HL-60/S4 treated with phorbol 12-myristate 13-acetate at 8.2 ng/mL for 4 days and 3 days (cell line): Measurements from ENCODE around the gene MYBBP1A.

Source experiments
- in situ Hi-C: fragments of 300-500 bp; cut with MboI; formaldehyde crosslinking; loops from 2 replicates; pipeline ENCODE4 v1.15.0; 2022; ENCODE audit warnings: low sequenced_read_pairs

The MYBBP1A gene

DNA sequence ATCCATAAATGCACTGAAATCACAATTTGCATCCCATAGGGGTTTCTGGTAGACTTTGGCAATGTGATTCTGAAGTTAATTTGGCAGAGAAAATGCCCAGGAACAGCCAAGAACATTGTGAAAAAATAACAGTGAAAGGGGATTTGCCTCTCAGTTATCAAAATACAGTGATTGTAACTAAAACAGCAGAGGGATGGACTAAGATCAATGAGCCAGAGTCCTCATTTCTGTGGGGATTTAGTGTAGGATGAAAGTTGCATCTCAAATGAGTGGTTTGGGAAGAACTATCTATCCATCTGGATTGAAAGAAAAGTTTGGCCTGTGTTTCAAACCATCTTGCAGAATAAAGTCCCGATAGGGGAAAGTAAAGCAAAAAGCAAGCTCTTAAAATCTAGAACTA lies 28.1 kb downstream of the MYBBP1A start:
- in situ Hi-C loops, result no loop called here

DNA sequence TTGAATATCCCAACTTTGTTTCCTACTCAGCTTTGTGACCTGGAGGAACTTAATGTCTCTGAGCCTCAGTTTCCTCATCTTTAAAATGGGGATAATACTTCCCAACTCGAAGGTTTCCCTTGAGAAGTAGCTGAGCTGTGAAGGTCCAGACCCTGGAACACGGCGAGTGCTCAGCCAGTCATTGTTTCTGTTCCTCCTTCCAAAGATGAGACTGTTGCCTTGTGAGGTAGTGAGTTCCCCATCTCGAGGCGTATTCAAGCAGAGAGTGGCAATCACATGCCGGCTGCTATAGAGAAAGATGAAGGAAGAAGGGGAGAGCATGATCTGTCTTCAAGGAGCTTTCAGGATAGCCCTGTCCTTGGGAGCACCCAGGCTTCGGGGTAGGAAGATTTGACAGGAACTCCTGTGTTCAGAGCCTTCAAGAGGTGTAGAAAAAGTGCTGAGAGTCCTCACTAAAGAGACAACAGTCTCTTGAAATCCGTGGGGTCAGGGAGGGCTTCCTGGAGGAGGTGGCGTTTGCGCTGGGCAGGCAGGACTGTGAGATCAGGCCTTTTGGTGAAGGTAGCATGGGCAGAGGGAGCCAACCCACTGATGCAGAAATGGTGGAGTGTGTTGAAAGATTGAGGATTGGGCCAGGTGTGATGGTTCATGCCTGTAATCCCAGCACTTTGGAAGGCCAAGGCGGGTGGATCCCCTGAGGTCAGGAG lies 29.3 kb downstream of the MYBBP1A start:
- in situ Hi-C loops, result no loop called here

DNA sequence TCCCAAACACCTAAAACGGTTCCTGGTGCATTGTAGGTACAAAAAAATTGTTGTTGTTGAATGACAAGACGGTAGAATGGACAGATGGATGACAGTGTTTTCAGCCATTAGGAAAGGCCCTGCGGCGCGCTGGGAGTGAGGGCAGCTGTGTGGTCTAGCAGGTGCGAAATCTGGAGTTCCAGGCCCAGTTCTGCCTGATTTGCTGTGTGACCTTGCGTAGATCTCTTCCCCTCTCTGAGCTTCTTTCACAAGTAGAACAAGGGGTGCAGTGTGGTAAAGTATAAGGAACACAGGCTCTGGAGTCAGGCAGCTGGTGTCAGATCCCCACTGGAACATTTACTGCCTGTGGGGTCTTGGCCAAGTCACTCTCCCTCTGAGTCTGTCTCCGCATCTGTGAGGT lies 31.2 kb downstream of the MYBBP1A start:
- in situ Hi-C loops, result no loop called here

DNA sequence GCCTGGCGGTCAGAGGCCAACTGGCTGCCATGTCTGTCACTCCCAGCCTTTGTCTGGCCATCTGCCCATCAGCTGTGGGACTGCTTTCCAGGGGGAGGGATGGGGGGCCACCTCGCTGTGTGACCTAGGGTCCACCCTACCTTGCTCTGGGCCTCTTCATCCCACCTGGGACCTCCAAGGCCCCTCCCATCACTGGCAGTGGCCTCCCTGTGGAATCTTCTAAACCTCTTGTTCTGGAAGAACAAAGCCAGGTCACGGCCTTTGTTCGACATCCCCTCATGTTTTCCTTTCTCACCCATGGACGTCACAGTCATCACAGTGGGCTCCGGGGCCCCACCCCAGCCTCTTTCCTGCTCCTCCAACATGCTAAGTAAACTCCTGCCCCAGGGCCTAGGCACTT lies 32.5 kb downstream of the MYBBP1A start:
- in situ Hi-C loops, result no loop called here

DNA sequence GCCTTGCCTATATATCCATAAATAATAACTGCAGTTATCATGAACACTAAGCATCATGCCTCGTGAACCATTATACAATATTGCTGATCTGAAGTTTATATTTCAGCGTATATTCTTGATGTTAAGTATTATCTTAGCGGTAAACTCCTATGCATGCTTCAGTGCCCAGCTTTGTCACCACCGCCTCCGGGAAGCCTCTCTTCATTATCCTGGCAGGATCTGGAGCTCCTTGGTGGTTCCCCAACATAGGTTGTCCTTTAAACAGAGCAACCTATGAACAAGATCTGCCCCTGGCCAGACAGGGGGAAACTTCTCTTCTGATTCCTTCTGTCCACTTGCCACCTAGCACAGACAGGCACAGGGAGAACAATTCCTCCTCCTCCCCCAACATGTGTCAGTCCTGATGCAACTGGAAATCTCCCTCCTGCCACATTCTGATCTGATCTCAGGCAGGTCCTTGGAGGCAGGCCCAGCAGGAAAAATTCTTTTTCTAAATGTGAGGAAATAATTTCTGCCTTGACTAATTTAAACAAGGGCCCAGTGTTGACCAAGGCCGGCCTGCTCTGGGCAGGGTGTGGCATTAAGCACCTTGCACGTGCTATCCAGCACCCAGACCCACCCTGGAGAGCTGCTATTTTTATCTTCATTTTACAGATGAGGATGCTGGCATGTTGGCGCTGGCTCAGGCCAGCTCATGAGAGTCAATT lies 34.1 kb downstream of the MYBBP1A start:
- in situ Hi-C loops, result no loop called here

DNA sequence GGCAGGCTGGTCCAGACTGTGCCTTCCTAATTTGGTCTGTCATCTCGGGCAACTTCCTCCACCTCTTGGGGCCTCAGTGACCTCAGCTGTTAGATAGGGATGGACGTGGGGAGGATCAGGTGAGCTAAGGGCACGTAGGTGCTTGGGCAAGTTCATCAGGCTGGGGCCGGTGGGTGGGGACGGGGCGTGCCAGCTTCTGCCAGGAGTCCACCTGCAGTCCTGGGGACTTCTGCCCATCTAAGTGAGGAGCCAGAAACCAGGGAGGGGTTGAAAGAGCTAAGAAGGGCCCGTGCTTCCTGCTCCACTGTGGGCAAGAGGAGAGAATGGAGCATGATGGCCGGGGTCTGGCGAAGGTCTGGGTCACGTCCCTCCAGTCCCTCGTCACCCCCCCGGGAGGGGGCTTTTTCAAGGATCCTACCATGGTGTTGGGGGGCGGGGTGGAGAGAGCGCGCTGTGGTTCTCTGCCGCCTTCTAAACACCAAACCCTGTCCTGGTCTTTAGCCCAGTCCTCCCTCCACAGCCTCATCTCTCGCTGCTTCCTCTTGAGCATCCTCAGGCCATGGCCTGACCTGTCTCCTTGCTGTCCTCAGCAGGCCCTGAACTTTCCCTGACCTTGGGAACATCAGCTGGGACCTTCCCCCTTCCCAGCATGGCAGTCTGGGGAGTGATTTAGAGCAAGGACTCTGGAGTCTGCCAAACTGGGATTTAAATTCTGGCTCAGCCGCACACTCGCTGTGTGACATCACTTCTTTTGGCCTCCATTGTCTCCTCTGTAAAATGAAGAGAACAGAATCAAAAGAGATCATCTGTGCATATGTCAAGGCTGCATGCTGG lies 34.9 kb downstream of the MYBBP1A start:
- in situ Hi-C loops, result no loop called here

DNA sequence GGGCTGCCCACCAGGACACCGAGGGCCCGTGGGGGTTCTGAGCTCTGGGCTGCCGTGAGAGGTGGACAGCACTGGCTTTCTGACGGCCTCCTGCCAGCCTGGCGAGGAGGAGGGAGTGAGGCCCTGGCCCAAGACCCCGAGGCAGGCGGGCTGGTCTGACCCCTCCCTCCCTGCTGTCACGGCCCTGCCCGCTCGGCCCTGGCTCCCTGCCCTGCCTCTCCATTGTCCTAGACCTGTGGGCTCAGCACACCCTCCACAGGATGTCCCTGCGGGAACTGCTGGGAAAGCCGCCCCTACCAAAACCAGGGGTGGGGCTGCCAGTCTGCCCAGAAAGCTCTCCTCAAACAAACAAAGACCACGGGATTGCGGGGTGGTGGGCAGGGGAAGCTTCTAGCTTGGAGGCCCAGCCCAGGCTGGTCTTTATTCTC lies 35.8 kb downstream of the MYBBP1A start:
- in situ Hi-C loops, result no loop called here

DNA sequence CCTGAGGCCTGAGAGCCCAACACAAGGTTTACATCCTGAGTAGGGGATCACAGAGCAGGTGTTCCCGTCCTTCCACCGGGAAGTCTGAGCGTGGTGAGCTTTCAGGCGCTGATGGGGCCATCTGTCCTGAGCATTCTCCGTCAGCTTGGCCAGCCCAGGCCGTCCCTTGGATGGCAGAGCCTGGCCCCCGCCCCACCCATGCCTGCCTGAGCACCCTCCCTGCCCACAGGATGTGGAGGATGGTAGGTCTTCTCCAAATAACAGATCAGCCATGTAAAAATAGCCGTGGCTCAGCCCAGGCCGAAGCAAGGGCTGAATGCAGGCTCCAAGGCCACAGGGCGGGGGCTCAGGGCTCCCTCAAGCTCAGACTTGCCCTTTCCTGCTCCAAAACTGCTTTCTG lies 36.3 kb downstream of the MYBBP1A start:
- in situ Hi-C loops, result no loop called here

DNA sequence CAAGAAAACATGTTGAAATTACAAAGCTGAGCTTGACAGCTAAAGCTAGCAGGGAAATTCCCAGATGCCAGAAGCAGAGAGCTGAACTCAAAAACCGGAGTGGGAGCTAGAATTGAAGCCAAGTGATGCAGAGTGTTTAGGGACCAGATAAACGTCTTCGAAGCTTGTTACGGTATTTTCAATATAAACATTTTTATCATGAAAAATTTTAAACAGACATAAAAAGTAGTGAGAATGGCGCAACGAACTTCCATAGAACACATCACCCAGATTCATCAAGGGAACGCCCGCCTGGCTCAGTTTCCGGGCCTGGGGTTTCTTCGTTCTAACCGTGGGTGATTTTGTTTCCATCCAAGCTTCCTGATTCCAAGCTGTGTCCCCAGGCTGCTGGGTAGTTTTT lies 38.4 kb downstream of the MYBBP1A start:
- in situ Hi-C loops, result no loop called here

DNA sequence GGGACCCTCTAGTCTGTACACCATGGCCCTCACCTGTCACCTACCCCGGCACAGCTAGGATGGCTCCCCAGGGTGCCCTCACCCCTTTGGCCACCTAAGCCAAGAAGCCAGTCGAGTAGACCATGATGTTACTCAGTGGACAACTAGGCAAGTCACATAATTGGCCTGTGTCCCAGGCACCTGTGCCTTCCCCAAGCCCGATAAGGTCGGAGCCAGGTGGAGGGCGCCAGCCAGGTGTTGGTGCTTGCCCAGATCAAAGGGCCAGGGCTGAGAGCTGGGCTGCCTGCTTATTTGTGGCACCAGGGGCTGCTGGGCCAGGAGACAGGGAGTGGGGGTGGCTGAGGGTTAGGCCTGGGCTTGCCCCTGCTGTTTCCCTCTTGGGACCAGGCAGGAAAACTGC lies 39.7 kb downstream of the MYBBP1A start:
- in situ Hi-C loops, result no loop called here

DNA sequence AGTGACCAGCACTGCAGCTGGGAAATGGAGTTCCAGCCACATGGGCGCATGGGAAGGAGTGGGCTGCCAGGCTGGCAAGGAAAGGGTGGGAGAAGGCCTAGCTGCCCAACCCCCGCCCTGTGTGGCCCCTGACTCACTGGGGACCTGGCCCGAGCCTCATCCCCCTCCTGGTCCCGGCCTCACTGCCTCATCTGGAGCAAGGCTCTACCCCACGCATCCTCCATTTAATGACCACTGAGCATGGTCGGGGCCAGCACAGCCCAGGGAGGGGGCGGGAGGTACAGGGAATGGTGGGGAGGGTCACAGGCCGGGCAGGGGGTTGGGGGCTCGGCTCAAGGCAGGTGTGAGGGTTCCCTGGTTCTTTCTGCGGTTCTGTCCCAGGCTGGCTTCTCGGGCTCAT lies 40.4 kb downstream of the MYBBP1A start:
- in situ Hi-C loops, result no loop called here

DNA sequence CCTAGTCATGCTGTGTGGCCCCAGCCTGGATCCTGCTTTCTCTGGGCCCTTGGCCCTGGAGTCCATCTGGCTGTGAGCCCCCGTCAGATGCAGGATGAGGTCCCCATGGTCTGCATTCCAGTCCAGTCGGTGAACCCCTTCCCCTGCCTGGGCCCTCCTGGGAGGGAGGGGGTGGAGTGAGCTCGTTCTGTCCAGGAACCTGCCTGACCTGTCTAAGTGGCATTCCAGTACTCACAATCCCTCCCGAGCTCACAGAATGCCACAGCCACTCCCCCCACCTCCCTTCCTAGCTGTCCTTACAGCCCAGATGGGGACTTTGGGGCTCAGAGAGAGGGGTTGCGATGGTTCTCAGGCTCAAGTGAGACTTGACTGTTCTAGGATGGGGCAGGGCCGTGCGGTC lies 41.0 kb downstream of the MYBBP1A start:
- in situ Hi-C loops, result no loop called here

DNA sequence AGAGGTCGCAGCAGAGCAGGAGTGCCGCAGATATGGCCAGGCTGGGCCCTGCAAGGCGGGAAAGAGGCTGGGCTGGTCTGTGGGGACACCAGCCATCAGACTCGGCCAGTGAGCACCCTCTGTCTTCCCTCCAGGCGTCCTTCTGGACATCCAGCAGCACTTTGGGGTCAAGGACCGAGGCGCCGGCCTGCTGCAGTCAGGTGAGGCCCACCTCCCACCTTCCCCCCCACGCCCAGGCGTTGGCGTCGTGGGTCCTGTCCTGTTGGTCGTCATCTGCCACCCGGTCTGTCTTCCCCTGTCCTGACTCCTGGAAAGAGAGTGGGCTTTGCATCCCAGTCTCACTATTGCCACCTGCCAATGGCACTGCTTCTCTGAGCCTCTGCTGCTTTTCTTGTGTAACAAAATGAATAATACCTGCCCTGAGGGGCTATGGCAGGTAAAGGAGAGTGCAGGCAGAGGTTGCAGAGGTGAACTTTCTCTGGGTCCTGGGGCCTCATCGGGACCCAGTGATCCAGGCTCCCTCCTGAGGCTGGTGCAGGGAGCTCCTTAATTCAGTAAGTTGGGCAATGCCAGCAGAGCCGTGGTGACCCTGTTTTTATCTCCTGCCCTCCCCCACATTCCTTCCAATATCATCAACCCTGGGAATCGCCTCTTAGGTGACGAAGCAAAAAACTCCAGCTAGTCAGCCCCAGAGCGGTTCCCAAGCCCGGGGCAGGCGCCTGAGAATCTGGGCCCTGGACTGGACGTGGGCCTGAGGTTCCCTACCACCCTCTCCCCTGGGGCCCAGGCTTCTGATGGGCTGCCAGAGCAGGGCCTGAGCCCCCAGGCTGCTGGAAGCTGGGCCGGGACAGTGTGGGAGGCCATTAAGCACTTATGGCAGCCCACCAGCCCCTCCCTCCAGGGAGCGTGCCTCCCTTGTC lies 41.8 kb downstream of the MYBBP1A start:
- in situ Hi-C loops, result no loop called here

DNA sequence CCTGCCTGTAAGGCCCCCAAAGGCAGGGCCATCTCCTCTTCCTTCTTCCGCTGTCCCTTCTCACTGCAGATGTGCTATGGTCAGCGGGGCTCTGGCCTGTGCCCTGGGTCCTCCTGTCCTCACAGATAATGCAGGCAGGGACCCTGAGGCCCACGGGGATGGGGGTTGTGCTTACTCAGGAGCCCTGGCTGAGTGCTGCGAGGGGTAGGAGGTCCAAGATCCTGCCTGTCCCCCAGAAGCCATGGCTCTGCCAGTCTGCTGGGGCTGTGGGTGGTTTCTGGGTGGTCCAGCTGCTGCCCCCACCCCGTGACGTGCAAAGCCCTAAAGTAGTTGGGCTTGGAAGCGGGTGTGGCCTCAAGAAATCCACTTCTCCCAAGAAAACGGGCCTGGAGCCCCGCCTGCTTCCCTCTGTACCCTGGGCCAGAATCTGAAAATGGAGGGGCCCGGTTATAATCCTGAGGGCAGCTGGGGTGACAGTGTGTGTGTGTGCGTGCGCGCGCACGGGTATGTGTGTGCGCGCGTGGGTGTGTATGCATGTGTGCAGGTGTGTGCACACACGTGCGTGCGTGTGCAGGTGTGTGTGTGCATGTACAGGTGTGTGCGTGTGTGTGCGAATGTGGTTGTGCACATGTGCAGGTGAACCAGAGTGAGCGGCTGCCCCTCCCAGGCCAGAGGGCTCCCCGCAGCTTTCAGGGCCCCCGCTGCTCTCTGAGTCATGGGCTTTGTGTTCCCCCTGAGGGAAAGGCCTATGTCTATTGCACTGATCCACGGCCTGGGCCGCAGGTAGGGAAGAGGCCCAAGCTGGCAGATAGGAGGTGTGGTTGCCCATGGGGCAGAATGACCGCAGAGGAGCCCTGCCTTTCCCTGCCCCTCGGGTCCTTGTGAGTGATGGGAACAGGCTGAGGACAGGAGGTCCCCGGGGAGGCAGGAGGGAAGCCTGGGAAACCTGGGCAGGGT lies 42.8 kb downstream of the MYBBP1A start:
- in situ Hi-C loops, result no loop called here

DNA sequence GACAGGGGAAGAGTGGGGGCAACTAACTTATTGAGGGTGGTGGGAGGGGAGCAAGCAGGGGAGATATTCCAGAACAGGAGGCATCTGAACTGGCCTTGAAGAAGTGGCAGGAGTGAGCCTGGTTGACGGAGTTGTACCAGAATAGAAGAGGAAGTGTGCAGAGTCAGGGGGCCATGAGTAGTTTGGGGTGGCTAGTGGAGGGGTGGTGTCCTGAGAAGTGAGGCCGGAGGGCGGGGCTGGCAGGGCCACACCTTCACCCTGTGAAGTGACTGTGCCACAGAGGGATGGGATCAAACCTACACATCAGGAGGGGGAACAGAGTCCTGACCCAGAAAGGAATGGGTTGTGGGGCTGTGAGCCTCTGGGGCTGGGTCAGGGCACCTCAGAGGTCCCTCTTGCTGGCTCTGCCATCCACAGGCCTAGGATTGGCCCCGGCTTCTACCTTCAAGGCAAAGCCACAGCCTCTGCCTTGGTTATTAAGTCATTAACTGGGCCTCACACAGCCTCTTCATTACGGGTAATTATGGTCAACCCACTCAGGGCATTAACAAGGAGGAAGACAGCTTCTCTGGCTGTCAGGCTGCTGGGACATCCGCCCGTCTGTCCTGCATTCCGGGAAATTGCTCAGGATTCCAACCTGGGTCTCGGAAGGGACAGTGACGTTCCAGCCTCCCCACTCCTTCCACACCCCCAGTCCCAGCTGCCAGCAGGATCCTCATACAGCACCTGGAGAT lies 43.8 kb downstream of the MYBBP1A start:
- in situ Hi-C loops, result no loop called here

DNA sequence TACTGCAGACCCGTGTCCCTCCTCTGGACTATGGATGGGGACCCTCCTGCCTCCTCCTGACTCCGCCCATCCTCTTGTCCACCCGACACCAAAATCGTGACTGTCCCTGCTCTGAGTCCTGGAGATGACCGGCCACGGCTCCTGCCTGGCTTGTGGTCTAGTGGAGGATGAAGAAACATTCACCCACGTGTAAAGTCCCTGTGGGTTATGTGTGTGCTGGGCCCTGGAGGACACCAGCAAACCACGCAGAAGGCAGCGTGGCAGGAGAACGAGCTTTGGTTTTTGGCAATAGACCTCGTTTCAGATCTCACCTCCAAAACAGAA lies 44.6 kb downstream of the MYBBP1A start:
- in situ Hi-C loops, result no loop called here

DNA sequence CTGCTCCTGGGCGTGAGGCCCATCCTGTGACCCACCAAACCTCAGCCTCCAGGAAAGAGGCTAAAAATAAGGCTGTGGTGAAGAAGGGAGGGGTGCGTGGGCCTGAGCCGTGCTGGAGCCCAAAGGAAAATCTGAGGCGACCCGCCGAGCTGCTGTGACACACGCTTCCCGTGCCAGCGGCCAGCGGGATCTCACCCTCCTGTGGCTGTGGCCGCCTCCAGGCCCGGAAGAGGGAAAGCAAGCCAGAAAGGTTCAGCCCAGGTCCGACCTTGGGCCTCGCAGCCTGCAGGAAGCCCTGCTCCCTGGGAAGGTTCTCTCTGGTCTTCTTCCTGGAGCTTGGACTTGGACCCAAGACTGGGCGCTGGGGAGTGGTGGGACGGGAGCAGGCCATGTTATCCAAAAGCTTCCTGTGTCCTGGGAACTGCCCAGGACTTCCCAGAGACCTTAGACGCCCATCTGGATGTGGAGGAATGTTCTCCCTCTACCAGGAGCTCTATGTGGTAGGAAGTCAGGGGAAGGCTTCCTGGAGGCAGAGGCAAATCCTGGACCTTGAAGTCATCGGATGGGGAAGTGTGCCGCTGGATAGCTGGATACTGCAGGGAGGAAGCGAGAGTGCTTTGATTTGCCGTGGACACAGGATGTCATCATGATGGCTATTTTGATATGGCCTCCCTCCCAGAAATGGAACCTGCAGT lies 45.1 kb downstream of the MYBBP1A start:
- in situ Hi-C loops, result no loop called here

DNA sequence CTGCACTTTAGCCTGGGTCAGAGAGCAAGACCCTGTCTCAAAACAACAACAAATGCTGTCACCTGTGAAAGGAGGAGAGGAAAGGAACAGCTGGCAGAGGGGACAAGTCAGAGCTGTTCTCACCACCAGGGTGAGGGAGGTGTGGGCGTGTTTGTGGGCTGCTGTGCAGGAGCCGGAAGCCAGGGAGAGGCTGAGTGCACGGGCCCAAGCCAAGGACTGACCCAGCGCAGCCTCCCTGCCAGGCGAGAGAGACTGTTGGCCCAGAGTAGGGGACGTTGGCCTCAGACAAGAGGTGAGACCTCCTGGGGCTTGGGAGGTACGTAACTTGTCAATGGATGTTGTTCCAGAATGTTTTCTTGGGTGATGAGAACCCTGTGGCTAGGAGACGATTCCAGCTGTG lies 45.8 kb downstream of the MYBBP1A start:
- in situ Hi-C loops, result no loop called here

DNA sequence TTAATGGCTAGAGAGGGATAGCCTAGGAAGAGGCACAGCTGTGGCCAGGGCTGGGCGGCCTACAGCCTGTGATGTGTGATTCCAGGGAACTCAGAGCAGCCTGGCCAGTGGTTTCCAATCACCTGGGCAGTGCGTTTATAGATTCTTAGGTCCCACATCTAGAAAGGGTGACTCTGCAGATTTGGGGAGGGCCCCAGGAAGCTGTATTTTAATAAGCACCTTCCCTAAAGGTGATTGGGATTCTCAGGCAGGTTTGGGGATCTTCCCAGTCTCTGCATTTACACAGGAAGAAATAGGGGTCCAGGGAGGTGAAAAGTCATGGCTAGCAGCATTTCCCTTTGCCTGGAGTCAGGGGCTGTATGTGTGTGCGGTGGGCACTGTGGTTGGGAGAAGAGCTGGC lies 47.0 kb downstream of the MYBBP1A start:
- in situ Hi-C loops, result no loop called here
